GM21390 (cell line): ENCODE data around the gene TSC22D1.

Source experiments
- ATAC-seq: cut with Tn5 transposase; IDR thresholded peaks from one replicate; pipeline ENCODE4 v1.9.1; 2021; ENCODE audit not compliant: unreplicated experiment

Gene TSC22D1

GRCh38 chr13:44410328-44410859, 165.7 kb downstream of the TSC22D1 start:
- no peak for ATAC-seq

- no peak for ATAC-seq
These were observed 166.5 kb downstream of the TSC22D1 start for GRCh38 chr13:44409595-44409994.

- no peak for ATAC-seq
These were observed 168.2 kb downstream of the TSC22D1 start for GRCh38 chr13:44407891-44408290.

- ATAC-seq = no peak
These were observed 168.8 kb downstream of the TSC22D1 start for GRCh38 chr13:44407379-44407778.

GRCh38 chr13:44406617-44407016, 169.5 kb downstream of the TSC22D1 start:
- no peak for ATAC-seq

GRCh38 chr13:44404261-44405132, 171.6 kb downstream of the TSC22D1 start:
- ATAC-seq = no peak

- no peak for ATAC-seq
These were observed 172.6 kb downstream of the TSC22D1 start for GRCh38 chr13:44403461-44404056.

GRCh38 chr13:44402899-44403445, 173.2 kb downstream of the TSC22D1 start:
- ATAC-seq = no peak

- no peak for ATAC-seq
These were observed 174.6 kb downstream of the TSC22D1 start for GRCh38 chr13:44401577-44401976.

GRCh38 chr13:44400736-44401135, 175.4 kb downstream of the TSC22D1 start:
- no peak for ATAC-seq

- ATAC-seq = no peak
These were observed 177.1 kb downstream of the TSC22D1 start for GRCh38 chr13:44399074-44399473.

GRCh38 chr13:44398606-44399005, 177.5 kb downstream of the TSC22D1 start:
- no peak for ATAC-seq

GRCh38 chr13:44397766-44398223, 178.3 kb downstream of the TSC22D1 start:
- ATAC-seq = no peak

GRCh38 chr13:44396701-44397580, 179.2 kb downstream of the TSC22D1 start:
- ATAC-seq = no peak

GRCh38 chr13:44395976-44396694, 180.0 kb downstream of the TSC22D1 start:
- ATAC-seq = no peak

- ATAC-seq = no peak
These were observed 181.5 kb downstream of the TSC22D1 start for GRCh38 chr13:44394658-44395057.

GRCh38 chr13:44393391-44393790, 182.7 kb downstream of the TSC22D1 start:
- ATAC-seq = no peak

- ATAC-seq = no peak
These were observed 186.3 kb downstream of the TSC22D1 start for GRCh38 chr13:44389876-44390275.

- no peak for ATAC-seq
These were observed 187.0 kb downstream of the TSC22D1 start for GRCh38 chr13:44389060-44389666.
